ENCODE results near the gene UTP3.

DNA sequence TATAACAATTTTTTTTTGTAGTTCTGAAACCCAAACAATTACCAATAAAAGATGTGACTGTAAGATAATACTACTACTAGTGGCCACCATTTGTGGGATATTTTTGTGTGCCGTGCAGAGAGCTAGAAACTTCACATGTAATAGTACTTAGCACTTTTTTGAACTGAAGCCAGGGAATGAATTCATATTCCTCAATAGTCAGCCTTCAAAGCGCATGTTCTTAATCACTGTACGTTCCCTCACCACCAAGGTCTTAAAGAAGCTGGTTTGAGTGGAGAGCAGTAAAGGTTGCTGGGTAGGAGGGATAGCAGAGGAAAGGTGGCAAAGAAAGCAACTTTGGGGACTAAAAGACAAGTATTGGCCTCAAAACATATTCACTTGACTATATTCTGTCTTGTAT is 23.8 kb downstream of the UTP3 start:
- TF ChIP-seq POLR2A (IDR thresholded peaks at IDR 0.05): no peak
- TF ChIP-seq, protein P1, sequence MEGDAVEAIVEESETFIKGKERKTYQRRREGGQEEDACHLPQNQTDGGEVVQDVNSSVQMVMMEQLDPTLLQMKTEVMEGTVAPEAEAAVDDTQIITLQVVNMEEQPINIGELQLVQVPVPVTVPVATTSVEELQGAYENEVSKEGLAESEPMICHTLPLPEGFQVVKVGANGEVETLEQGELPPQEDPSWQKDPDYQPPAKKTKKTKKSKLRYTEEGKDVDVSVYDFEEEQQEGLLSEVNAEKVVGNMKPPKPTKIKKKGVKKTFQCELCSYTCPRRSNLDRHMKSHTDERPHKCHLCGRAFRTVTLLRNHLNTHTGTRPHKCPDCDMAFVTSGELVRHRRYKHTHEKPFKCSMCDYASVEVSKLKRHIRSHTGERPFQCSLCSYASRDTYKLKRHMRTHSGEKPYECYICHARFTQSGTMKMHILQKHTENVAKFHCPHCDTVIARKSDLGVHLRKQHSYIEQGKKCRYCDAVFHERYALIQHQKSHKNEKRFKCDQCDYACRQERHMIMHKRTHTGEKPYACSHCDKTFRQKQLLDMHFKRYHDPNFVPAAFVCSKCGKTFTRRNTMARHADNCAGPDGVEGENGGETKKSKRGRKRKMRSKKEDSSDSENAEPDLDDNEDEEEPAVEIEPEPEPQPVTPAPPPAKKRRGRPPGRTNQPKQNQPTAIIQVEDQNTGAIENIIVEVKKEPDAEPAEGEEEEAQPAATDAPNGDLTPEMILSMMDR (IDR thresholded peaks at IDR 0.05): no peak

All from heart left ventricle (tissue), 13 donors.